GM23338 (cell line): ENCODE data around the gene ADGRB3.

ENCODE experiments used
- CREB1 ChIP-seq: fragments of 250-450 bp; sonication (Bioruptor Pico); IDR thresholded peaks from 2 replicates; pipeline ENCODE4 v1.5.0; 2020; ENCODE audit warnings: low read depth, mild to moderate bottlenecking, moderate library complexity
- EZH2 ChIP-seq: fragments of 200-600 bp; sonication (generic); IDR thresholded peaks from one replicate; pipeline ENCODE4 v1.8.0; 2017; ENCODE audit warnings: antibody characterized with exemption, mild to moderate bottlenecking, low read depth; ENCODE audit not compliant: unreplicated experiment
- EZH2phosphoT487 ChIP-seq: fragments of 200-600 bp; sonication (generic); IDR thresholded peaks from one replicate; pipeline ENCODE4 v1.8.1; 2018; ENCODE audit warnings: antibody characterized with exemption; ENCODE audit not compliant: unreplicated experiment
- NANOG ChIP-seq: IDR thresholded peaks from 2 replicates; pipeline ENCODE4 v1.6.1; 2016; ENCODE audit warnings: antibody characterized with exemption, borderline replicate concordance
- POLR2AphosphoS5 ChIP-seq: IDR thresholded peaks from 2 replicates; pipeline ENCODE4 v1.6.1; 2016; ENCODE audit warnings: antibody characterized with exemption, low read depth
- STAT1 ChIP-seq: IDR thresholded peaks from one replicate; pipeline ENCODE4 v1.6.1; 2016; ENCODE audit warnings: antibody characterized with exemption; ENCODE audit not compliant: unreplicated experiment
- ZNF114 ChIP-seq: fragments of 250-450 bp; sonication (Bioruptor Pico); IDR thresholded peaks from 2 replicates; pipeline ENCODE4 v1.5.0; 2020; ENCODE audit warnings: mild to moderate bottlenecking, moderate library complexity
- ZNF331 ChIP-seq: fragments of 250-450 bp; sonication (Bioruptor Pico); IDR thresholded peaks from 2 replicates; pipeline ENCODE4 v1.5.0; 2020; ENCODE audit warnings: low read depth, mild to moderate bottlenecking, moderate library complexity
- TF ChIP-seq, protein P1 (sequence below), 2 experiments: fragments of 200-600 bp in 1 of 2; sonication (generic) in 1 of 2; conservative IDR thresholded peaks; 2 replicates each; pipeline versions ENCODE4 v1.5.1 to v1.6.1; 2016 to 2017; ENCODE audit warnings: antibody characterized with exemption in 2 of 2, low read depth in 2 of 2, mild to moderate bottlenecking in 2 of 2, moderate library complexity in 1 of 2
- TF ChIP-seq, protein P2 (sequence below): IDR thresholded peaks from one replicate; pipeline ENCODE4 v1.6.1; 2018; ENCODE audit warnings: antibody characterized with exemption; ENCODE audit not compliant: unreplicated experiment

DNA sequence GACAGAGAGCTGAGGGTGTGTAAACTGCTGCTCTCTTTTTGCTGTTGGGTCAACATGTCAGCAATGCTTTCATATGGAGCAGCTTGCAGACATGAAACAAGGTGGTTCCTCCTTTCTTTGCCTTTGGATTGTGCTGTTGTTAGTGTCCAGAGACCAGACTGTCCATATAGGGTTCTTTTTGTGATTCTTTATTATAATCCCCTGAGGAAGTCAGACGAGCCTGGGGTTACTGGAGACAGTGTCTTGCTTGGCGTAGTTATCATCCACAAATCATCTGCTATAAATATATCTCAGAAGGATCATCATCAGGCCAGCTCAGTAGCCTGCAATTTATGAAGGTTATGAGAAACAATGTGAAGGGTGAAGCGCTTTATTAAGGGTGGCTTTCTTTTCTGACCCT lies 2.3 kb upstream of the ADGRB3 start:
- TF ChIP-seq, protein P1, sequence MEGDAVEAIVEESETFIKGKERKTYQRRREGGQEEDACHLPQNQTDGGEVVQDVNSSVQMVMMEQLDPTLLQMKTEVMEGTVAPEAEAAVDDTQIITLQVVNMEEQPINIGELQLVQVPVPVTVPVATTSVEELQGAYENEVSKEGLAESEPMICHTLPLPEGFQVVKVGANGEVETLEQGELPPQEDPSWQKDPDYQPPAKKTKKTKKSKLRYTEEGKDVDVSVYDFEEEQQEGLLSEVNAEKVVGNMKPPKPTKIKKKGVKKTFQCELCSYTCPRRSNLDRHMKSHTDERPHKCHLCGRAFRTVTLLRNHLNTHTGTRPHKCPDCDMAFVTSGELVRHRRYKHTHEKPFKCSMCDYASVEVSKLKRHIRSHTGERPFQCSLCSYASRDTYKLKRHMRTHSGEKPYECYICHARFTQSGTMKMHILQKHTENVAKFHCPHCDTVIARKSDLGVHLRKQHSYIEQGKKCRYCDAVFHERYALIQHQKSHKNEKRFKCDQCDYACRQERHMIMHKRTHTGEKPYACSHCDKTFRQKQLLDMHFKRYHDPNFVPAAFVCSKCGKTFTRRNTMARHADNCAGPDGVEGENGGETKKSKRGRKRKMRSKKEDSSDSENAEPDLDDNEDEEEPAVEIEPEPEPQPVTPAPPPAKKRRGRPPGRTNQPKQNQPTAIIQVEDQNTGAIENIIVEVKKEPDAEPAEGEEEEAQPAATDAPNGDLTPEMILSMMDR (conservative IDR thresholded peaks at IDR 0.05; ENCODE audit: low read depth in 2 of 2) = no peak
- TF ChIP-seq, protein P2, sequence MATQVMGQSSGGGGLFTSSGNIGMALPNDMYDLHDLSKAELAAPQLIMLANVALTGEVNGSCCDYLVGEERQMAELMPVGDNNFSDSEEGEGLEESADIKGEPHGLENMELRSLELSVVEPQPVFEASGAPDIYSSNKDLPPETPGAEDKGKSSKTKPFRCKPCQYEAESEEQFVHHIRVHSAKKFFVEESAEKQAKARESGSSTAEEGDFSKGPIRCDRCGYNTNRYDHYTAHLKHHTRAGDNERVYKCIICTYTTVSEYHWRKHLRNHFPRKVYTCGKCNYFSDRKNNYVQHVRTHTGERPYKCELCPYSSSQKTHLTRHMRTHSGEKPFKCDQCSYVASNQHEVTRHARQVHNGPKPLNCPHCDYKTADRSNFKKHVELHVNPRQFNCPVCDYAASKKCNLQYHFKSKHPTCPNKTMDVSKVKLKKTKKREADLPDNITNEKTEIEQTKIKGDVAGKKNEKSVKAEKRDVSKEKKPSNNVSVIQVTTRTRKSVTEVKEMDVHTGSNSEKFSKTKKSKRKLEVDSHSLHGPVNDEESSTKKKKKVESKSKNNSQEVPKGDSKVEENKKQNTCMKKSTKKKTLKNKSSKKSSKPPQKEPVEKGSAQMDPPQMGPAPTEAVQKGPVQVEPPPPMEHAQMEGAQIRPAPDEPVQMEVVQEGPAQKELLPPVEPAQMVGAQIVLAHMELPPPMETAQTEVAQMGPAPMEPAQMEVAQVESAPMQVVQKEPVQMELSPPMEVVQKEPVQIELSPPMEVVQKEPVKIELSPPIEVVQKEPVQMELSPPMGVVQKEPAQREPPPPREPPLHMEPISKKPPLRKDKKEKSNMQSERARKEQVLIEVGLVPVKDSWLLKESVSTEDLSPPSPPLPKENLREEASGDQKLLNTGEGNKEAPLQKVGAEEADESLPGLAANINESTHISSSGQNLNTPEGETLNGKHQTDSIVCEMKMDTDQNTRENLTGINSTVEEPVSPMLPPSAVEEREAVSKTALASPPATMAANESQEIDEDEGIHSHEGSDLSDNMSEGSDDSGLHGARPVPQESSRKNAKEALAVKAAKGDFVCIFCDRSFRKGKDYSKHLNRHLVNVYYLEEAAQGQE = no peak
- TF ChIP-seq ZNF331 (CRISPR knock-in tag) (no peak), POLR2AphosphoS5 (no peak), CREB1 (CRISPR knock-in tag) (no peak), EZH2 (no peak), EZH2phosphoT487 (no peak), NANOG (no peak), STAT1 (no peak), ZNF114 (CRISPR knock-in tag) (no peak)
